GM23338 (cell line): Measurements from ENCODE around the gene PASD1. TPM values are rescaled to one million over a fixed set of nuclear protein-coding genes. Genes with fewer than 3 reads are reported as not detected.
A peak's percentile ranks its signal among the peaks of the same experiment; 100 is the strongest.

Experiments used
- ATAC-seq: fragments of 200-7000 bp; cut with Tn5 transposase; 3 replicates; pipeline ENCODE4 v1.9.1; 2020
- DNase-seq: peaks from one replicate; pipeline ENCODE4 v3.0.0-alpha.2; 2015; ENCODE audit warnings: low spot score
- H2AFZ ChIP-seq: fragments of 200-600 bp; sonication (generic); 2 replicates; pipeline ENCODE4 v1.8.0; 2016; ENCODE audit warnings: antibody characterized with exemption, mild to moderate bottlenecking, moderate library complexity
- H3F3A ChIP-seq: fragments of 200-600 bp; sonication (generic); replicated peaks from 2 replicates; pipeline ENCODE4 v1.8.0; 2017; ENCODE audit warnings: antibody characterized with exemption, mixed run types, low read depth
- H3K27ac ChIP-seq: fragments of 200-600 bp; sonication (generic); 2 replicates; pipeline ENCODE4 v1.6.1; 2016; ENCODE audit warnings: low read depth
- H3K27me3 ChIP-seq: fragments of 200-600 bp; sonication (generic); 2 replicates; pipeline ENCODE4 v1.8.0; 2016; ENCODE audit warnings: mild to moderate bottlenecking, mixed run types, moderate library complexity; ENCODE audit not compliant: insufficient read depth
- H3K36me3 ChIP-seq: fragments of 200-600 bp; sonication (generic); 2 replicates; pipeline ENCODE4 v1.8.0; 2016; ENCODE audit warnings: mild to moderate bottlenecking; ENCODE audit not compliant: insufficient read depth
- H3K4me1 ChIP-seq: fragments of 200-600 bp; sonication (generic); 2 replicates; pipeline ENCODE4 v1.8.0; 2016; ENCODE audit warnings: mild to moderate bottlenecking, moderate library complexity; ENCODE audit not compliant: insufficient read depth
- H3K4me2 ChIP-seq: fragments of 200-600 bp; sonication (generic); 2 replicates; pipeline ENCODE4 v1.7.1; 2017; ENCODE audit warnings: mixed run types
- H3K4me3 ChIP-seq: fragments of 200-600 bp; sonication (generic); 2 replicates; pipeline ENCODE4 v1.6.1; 2016; ENCODE audit warnings: mixed run types
- H3K79me2 ChIP-seq: fragments of 200-600 bp; sonication (generic); replicated peaks from 2 replicates; pipeline ENCODE4 v1.8.0; 2017; ENCODE audit warnings: mild to moderate bottlenecking; ENCODE audit not compliant: insufficient read depth
- H3K9me2 ChIP-seq: fragments of 200-600 bp; sonication (generic); 2 replicates; pipeline ENCODE4 v1.8.0; 2017; ENCODE audit not compliant: insufficient read depth
- H4K20me1 ChIP-seq: fragments of 200-600 bp; sonication (generic); replicated peaks from 2 replicates; pipeline ENCODE4 v1.8.0; 2017; ENCODE audit warnings: mild to moderate bottlenecking; ENCODE audit not compliant: insufficient read depth
- H3K27ac Mint-ChIP-seq: 2 replicates; pipeline ENCODE4 v1.8.0; 2020; ENCODE audit warnings: inconsistent platforms, mild to moderate bottlenecking, moderate library complexity, mixed read lengths
- H3K27me3 Mint-ChIP-seq: 3 replicates; pipeline ENCODE4 v1.8.0; 2022; ENCODE audit warnings: low read depth, mild to moderate bottlenecking, moderate library complexity, mixed read lengths, inconsistent platforms; ENCODE audit not compliant: insufficient read depth, poor library complexity
- H3K36me3 Mint-ChIP-seq: 3 replicates; pipeline ENCODE4 v1.8.0; 2021; ENCODE audit warnings: low read depth, mild to moderate bottlenecking, inconsistent platforms, moderate library complexity, mixed read lengths
- H3K4me1 Mint-ChIP-seq: 3 replicates; pipeline ENCODE4 v1.8.0; 2020; ENCODE audit warnings: mild to moderate bottlenecking, inconsistent platforms, mixed read lengths
- H3K4me3 Mint-ChIP-seq: 3 replicates; pipeline ENCODE4 v1.8.0; 2021; ENCODE audit warnings: moderate library complexity, mild to moderate bottlenecking, inconsistent platforms, mixed read lengths
- H3K9me3 Mint-ChIP-seq: 3 replicates; pipeline ENCODE4 v1.8.0; 2020; ENCODE audit warnings: moderate library complexity, mild to moderate bottlenecking, inconsistent platforms, mixed read lengths
- CREB1 ChIP-seq: fragments of 250-450 bp; sonication (Bioruptor Pico); IDR thresholded peaks from 2 replicates; pipeline ENCODE4 v1.5.0; 2020; ENCODE audit warnings: low read depth, mild to moderate bottlenecking, moderate library complexity
- EZH2 ChIP-seq: fragments of 200-600 bp; sonication (generic); IDR thresholded peaks from one replicate; pipeline ENCODE4 v1.8.0; 2017; ENCODE audit warnings: antibody characterized with exemption, mild to moderate bottlenecking, low read depth; ENCODE audit not compliant: unreplicated experiment
- EZH2phosphoT487 ChIP-seq: fragments of 200-600 bp; sonication (generic); IDR thresholded peaks from one replicate; pipeline ENCODE4 v1.8.1; 2018; ENCODE audit warnings: antibody characterized with exemption; ENCODE audit not compliant: unreplicated experiment
- NANOG ChIP-seq: IDR thresholded peaks from 2 replicates; pipeline ENCODE4 v1.6.1; 2016; ENCODE audit warnings: antibody characterized with exemption, borderline replicate concordance
- POLR2AphosphoS5 ChIP-seq: IDR thresholded peaks from 2 replicates; pipeline ENCODE4 v1.6.1; 2016; ENCODE audit warnings: antibody characterized with exemption, low read depth
- STAT1 ChIP-seq: IDR thresholded peaks from one replicate; pipeline ENCODE4 v1.6.1; 2016; ENCODE audit warnings: antibody characterized with exemption; ENCODE audit not compliant: unreplicated experiment
- ZNF114 ChIP-seq: fragments of 250-450 bp; sonication (Bioruptor Pico); IDR thresholded peaks from 2 replicates; pipeline ENCODE4 v1.5.0; 2020; ENCODE audit warnings: mild to moderate bottlenecking, moderate library complexity
- ZNF331 ChIP-seq: fragments of 250-450 bp; sonication (Bioruptor Pico); IDR thresholded peaks from 2 replicates; pipeline ENCODE4 v1.5.0; 2020; ENCODE audit warnings: low read depth, mild to moderate bottlenecking, moderate library complexity
- polyA plus RNA-seq: library from polyadenylated mRNA; unstranded; fragments of >200 nt; fragmentation: Nextera tagmentation; extraction: Ambion mirVana; gene quantifications from 2 replicates; pipeline ENCODE4 v1.2.1, GENCODE V29; 2016
- total RNA-seq: library from RNA; depleted of rRNA; stranded (reverse); fragments of >200 nt; shearing (Covaris generic); gene quantifications from 2 replicates; pipeline ENCODE4 v1.2.3, GENCODE V29; 2014
- TF ChIP-seq, protein P1 (sequence below): IDR thresholded peaks from 2 replicates; pipeline ENCODE4 v1.6.1; 2016; ENCODE audit warnings: antibody characterized with exemption
- TF ChIP-seq, protein P2 (sequence below), 2 experiments: fragments of 200-600 bp in 1 of 2; sonication (generic) in 1 of 2; conservative IDR thresholded peaks; 2 replicates each; pipeline versions ENCODE4 v1.5.1 to v1.6.1; 2016 to 2017; ENCODE audit warnings: antibody characterized with exemption in 2 of 2, low read depth in 2 of 2, mild to moderate bottlenecking in 2 of 2, moderate library complexity in 1 of 2

PASD1 gene
- total and polyA plus RNA-seq, 2 experiments from 2014 or later = 0.24 TPM; not detected in 1

DNA sequence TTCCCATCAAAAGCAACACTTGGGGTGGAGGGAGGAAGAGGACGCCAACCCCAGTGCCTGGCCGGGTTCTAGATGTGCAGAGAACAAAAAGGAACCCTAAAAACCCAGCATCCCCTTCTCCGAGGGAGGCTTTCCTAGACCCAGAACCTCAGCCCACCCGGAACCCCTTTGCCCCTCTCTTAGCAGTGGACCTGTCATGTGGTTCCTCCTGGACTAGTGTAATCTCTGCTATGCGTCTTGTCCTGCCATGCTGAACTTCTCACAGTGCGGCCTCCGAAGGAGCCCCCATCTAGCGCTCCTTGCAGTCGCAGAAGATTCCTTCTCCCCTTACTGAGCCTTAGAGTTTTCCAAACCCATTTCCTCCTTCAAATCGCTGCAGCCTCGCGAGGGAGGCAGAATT is 130.6 kb downstream of the PASD1 start:
- peak overlapping the region; percentile 49 for H3K4me3 ChIP-seq
- H3K4me1 ChIP-seq = peaks cover 5% of the 10 kb centered on the region; the same call in 1 of the 2 replicates
- Mint-ChIP-seq H3K36me3 (no peaks in the 10 kb centered on the region), H3K4me3 (peak overlapping the region; percentile 58), H3K9me3 (no peaks in the 10 kb centered on the region), H3K27me3 (peaks cover 13% of the 10 kb centered on the region), H3K4me1 (peaks cover 7% of the 10 kb centered on the region), H3K27ac (no peak overlapping the region)
- H2AFZ ChIP-seq = peak overlapping the region; percentile 38; the same call in 1 of the 2 replicates
- no peaks in the 10 kb centered on the region for H3K9me2 ChIP-seq
- H3K27me3 ChIP-seq = peaks cover 4% of the 10 kb centered on the region; the same call in 1 of the 2 replicates
- H3K4me2 ChIP-seq = peak overlapping the region; percentile 69
- DNase-seq (no peak), ATAC-seq (no peak)
- H3K27ac ChIP-seq = no peak overlapping the region
- H3K79me2 ChIP-seq = no peaks in the 10 kb centered on the region
- no peaks in the 10 kb centered on the region for H4K20me1 ChIP-seq
- H3K36me3 ChIP-seq = no peaks in the 10 kb centered on the region
- TF ChIP-seq ZNF331 (no peak), ZNF114 (no peak), EZH2 (no peak), NANOG (no peak)
- H3F3A ChIP-seq = no peaks in the 10 kb centered on the region

DNA sequence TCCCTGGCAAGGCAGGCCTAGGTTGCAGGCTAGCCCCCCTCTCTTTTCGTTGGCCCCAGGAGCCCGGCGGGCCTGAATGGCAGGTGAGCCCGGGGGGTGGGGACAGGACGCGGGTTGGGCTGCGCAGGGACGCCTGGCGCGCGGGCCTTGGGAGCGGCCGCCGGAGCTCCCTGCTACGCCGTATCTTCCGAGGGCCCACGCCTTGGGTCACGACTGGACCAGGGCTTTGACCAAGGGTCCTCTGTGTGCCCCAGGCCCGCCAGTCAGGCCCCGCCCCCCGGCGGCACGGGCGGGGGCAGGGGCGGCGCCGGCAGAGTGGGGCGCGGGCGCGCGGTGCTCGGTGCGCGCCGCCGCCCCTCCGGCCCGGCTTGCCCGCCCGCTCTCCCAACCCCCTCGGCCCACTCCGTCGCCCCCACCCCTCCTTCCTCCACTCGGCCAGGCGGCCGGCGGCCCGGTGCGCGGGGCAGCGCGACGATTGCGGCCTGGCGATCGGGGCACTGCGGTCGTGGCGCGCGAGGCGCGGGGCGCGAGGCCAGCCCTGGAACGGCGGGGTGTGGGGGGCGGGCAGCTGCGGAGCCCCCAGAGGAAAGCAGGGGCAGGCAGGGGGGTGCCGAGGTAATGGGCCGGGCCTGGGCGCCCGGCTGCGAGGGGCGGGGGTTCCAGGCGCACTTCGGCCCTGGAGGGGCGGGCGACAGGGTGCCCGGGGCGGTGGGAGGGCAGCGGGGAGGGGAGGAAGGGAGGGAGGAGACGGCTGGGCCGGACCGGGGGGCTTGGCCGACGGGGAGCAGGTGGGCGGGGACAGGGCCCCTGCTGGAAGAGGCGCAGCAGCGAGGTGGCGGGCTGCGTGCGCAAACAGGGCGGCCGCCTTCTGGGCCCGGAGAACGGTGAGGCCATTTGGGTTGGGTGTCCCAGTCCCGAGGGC is 131.4 kb downstream of the PASD1 start, which contains the start of gene PRRG3:
PRRG3 (plus strand) TSS at position 798 of the 922 bp plus-strand sequence. CDS start 3,357 bp downstream, outside the sequence.
- Histone ChIP-seq H4K20me1 (no peaks in the 10 kb centered on the region), H2AFZ (peak within 1 kb of the TSS; percentile 38; the same call in 1 of the 2 replicates)

DNA sequence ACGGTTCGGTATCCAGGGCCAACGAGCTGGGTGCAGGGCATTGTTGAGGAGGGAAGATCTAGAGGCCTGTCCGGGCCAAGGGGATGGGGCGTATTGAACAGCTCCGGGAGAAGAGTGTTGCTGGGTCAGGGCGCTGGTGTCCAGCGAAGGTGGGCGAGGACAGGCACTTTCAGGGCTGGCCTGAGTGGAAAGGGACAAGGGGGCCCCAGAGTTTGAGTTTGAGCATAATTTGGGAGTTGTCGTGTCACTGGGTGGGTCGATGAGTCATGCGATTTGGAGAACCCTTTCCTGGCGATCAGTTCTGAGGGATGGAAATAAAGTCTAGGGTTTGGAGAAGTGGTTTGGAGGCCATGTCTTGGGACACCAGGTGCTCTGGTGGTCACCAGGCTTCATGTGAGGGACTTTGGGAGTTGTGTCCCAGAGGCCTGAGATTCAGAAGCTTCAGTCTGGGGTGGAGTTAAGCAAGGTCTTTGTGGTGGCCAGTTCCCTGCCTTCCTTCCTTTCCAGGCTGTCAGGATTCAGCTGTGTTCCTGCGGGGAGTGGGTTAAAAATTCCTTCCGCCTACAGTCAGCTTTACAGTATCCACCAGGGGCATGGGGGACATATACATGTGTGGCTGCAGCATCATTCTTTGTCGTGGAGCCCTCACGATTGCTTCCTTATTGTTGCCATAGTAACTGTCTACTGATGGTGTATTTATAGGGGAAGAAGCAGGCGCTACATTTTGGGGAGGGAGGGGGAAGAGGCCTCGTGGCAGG is 132.3 kb downstream of the PASD1 start:
- no peak for ATAC-seq
- no peaks in the 10 kb centered on the region for H3K79me2 ChIP-seq
- H3F3A ChIP-seq = no peaks in the 10 kb centered on the region
- H3K27me3 Mint-ChIP-seq = peaks cover 13% of the 10 kb centered on the region
- peaks cover 5% of the 10 kb centered on the region; the same call in 1 of the 2 replicates for H3K4me1 ChIP-seq
- H2AFZ ChIP-seq = no peak overlapping the region
- H3K27ac ChIP-seq = no peak overlapping the region
- no peak overlapping the region for H3K27ac Mint-ChIP-seq
- no peak for DNase-seq
- no peaks in the 10 kb centered on the region for H3K36me3 ChIP-seq
- H3K4me3 ChIP-seq = peak overlapping the region; percentile 53
- H3K27me3 ChIP-seq = peaks cover 4% of the 10 kb centered on the region; the same call in 1 of the 2 replicates
- no peaks in the 10 kb centered on the region for H3K9me2 ChIP-seq
- no peaks in the 10 kb centered on the region for H3K36me3 Mint-ChIP-seq
- no peaks in the 10 kb centered on the region for H3K9me3 Mint-ChIP-seq
- H3K4me1 Mint-ChIP-seq = peaks cover 7% of the 10 kb centered on the region
- H3K4me2 ChIP-seq = peak overlapping the region; percentile 74
- H3K4me3 Mint-ChIP-seq = peak overlapping the region; percentile 79
- H4K20me1 ChIP-seq = no peaks in the 10 kb centered on the region
- TF ChIP-seq, protein P1, sequence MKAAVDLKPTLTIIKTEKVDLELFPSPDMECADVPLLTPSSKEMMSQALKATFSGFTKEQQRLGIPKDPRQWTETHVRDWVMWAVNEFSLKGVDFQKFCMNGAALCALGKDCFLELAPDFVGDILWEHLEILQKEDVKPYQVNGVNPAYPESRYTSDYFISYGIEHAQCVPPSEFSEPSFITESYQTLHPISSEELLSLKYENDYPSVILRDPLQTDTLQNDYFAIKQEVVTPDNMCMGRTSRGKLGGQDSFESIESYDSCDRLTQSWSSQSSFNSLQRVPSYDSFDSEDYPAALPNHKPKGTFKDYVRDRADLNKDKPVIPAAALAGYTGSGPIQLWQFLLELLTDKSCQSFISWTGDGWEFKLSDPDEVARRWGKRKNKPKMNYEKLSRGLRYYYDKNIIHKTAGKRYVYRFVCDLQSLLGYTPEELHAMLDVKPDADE = no peak
- TF ChIP-seq NANOG (no peak), EZH2phosphoT487 (no peak), CREB1 (CRISPR knock-in tag) (no peak), STAT1 (no peak)
- TF ChIP-seq, protein P2, sequence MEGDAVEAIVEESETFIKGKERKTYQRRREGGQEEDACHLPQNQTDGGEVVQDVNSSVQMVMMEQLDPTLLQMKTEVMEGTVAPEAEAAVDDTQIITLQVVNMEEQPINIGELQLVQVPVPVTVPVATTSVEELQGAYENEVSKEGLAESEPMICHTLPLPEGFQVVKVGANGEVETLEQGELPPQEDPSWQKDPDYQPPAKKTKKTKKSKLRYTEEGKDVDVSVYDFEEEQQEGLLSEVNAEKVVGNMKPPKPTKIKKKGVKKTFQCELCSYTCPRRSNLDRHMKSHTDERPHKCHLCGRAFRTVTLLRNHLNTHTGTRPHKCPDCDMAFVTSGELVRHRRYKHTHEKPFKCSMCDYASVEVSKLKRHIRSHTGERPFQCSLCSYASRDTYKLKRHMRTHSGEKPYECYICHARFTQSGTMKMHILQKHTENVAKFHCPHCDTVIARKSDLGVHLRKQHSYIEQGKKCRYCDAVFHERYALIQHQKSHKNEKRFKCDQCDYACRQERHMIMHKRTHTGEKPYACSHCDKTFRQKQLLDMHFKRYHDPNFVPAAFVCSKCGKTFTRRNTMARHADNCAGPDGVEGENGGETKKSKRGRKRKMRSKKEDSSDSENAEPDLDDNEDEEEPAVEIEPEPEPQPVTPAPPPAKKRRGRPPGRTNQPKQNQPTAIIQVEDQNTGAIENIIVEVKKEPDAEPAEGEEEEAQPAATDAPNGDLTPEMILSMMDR (conservative IDR thresholded peaks at IDR 0.05; ENCODE audit: low read depth in 2 of 2) = no peak

More for the DNA sequence above, 131.4 kb downstream of the PASD1 start, which contains the start of gene PRRG3:
- H3K4me1 ChIP-seq = peaks cover 5% of the 10 kb centered on the region; the same call in 1 of the 2 replicates
- no peak within 1 kb of the TSS for H3K27ac Mint-ChIP-seq
- ATAC-seq (peak; percentile 71), DNase-seq (peak; percentile 48)
- H3K36me3 ChIP-seq = no peaks in the 10 kb centered on the region
- no peak within 1 kb of the TSS for H3K27ac ChIP-seq
- H3K9me2 ChIP-seq = no peaks in the 10 kb centered on the region
- H3K27me3 Mint-ChIP-seq = peaks cover 13% of the 10 kb centered on the region
- H3K4me1 Mint-ChIP-seq = peaks cover 7% of the 10 kb centered on the region
- no peaks in the 10 kb centered on the region for H3F3A ChIP-seq
- no peaks in the 10 kb centered on the region for H3K79me2 ChIP-seq
- TF ChIP-seq STAT1 = no peak
- TF ChIP-seq NANOG = no peak
- 0 out of 2 replicates have a peak, but pooled peaks have one; percentile 38 for TF ChIP-seq POLR2AphosphoS5
- H3K4me3 ChIP-seq = peak within 1 kb of the TSS; percentile 53
- peak within 1 kb of the TSS; percentile 74 for H3K4me2 ChIP-seq
- H3K4me3 Mint-ChIP-seq = peak within 1 kb of the TSS; percentile 79
- peaks cover 4% of the 10 kb centered on the region; the same call in 1 of the 2 replicates for H3K27me3 ChIP-seq
- no peaks in the 10 kb centered on the region for H3K9me3 Mint-ChIP-seq
- no peaks in the 10 kb centered on the region for H3K36me3 Mint-ChIP-seq
